ENCODE data around the gene RAPH1.
"Not testable (repeated sequence)": the region's sequence is repeated elsewhere in the genome, so short reads cannot be mapped to it uniquely, and the experiment has no call there.

RAPH1 gene

GRCh38 chr2:203543898-203544328 is 8.8 kb upstream of the RAPH1 start:
- DNase-seq = no peak

GRCh38 chr2:203540598-203540997 is 5.5 kb upstream of the RAPH1 start:
- DNase-seq = not testable (repeated sequence)

GRCh38 chr2:203538237-203538636 is 3.1 kb upstream of the RAPH1 start:
- DNase-seq = not testable (repeated sequence)

- not testable (repeated sequence) for DNase-seq
Observed at GRCh38 chr2:203536586-203536951, 1.5 kb upstream of the RAPH1 start.

- DNase-seq = peak; percentile 11
Observed at GRCh38 chr2:203535784-203536585, 884 bp upstream of the RAPH1 start.

- DNase-seq = no peak
Observed at GRCh38 chr2:203534621-203535077, 452 bp downstream of the RAPH1 start.

GRCh38 chr2:203533676-203534591 is 1.2 kb downstream of the RAPH1 start:
- no peak for DNase-seq

GRCh38 chr2:203532957-203533658 is 2.0 kb downstream of the RAPH1 start:
- no peak for DNase-seq

GRCh38 chr2:203527719-203528118 is 7.4 kb downstream of the RAPH1 start:
- DNase-seq = no peak

GRCh38 chr2:203513268-203513667 is 21.8 kb downstream of the RAPH1 start:
- DNase-seq = not testable (repeated sequence)

GRCh38 chr2:203510941-203511305 is 24.2 kb downstream of the RAPH1 start:
- no peak for DNase-seq

GRCh38 chr2:203510256-203510940 is 24.7 kb downstream of the RAPH1 start:
- DNase-seq = no peak

GRCh38 chr2:203503460-203503859 is 31.6 kb downstream of the RAPH1 start:
- not testable (repeated sequence) for DNase-seq

- DNase-seq = no peak
Observed at GRCh38 chr2:203501873-203502272, 33.2 kb downstream of the RAPH1 start.

GRCh38 chr2:203500951-203501350 is 34.1 kb downstream of the RAPH1 start:
- no peak for DNase-seq

- DNase-seq = no peak
Observed at GRCh38 chr2:203500297-203500696, 34.8 kb downstream of the RAPH1 start.

GRCh38 chr2:203498161-203498560 is 36.9 kb downstream of the RAPH1 start:
- DNase-seq = no peak

- DNase-seq = no peak
Observed at GRCh38 chr2:203492965-203493364, 42.1 kb downstream of the RAPH1 start.

GRCh38 chr2:203490391-203490790 is 44.7 kb downstream of the RAPH1 start:
- no peak for DNase-seq

- no peak for DNase-seq
Observed at GRCh38 chr2:203489531-203489930, 45.6 kb downstream of the RAPH1 start.

GRCh38 chr2:203484266-203485112 is 50.6 kb downstream of the RAPH1 start:
- DNase-seq = peak; percentile 2

GRCh38 chr2:203480623-203481022 is 54.5 kb downstream of the RAPH1 start:
- no peak for DNase-seq

Measured in NCI-H446 treated with DMSO at 0.1 percent for 48 hours (cell line).